Endodermal cell (in vitro differentiated cells): ENCODE measurements around the gene POMP. TPM values are rescaled to one million over a fixed set of nuclear protein-coding genes. Genes with fewer than 3 reads are reported as not detected.
A peak's percentile ranks its signal among the peaks of the same experiment; 100 is the strongest.

ENCODE experiments used
- DNase-seq: peaks from one replicate; pipeline ENCODE4 v3.0.0-alpha.2; 2017
- H3K27ac ChIP-seq: 2 replicates; pipeline ENCODE4 v1.5.1; 2013; ENCODE audit warnings: mild to moderate bottlenecking, low read depth, low read length, moderate library complexity
- H3K27me3 ChIP-seq: 2 replicates; pipeline ENCODE4 v1.6.1; 2013; ENCODE audit warnings: mild to moderate bottlenecking, low read length, moderate library complexity; ENCODE audit not compliant: insufficient read depth, control insufficient read depth, poor library complexity, severe bottlenecking
- H3K36me3 ChIP-seq: 2 replicates; pipeline ENCODE4 v1.7.0; 2013; ENCODE audit warnings: mild to moderate bottlenecking, low read length, moderate library complexity; ENCODE audit not compliant: control insufficient read depth, insufficient read depth
- H3K4me1 ChIP-seq: one replicate; pipeline ENCODE4 v1.7.0; 2013; ENCODE audit warnings: low read length; ENCODE audit not compliant: control insufficient read depth, insufficient read depth
- H3K4me3 ChIP-seq: 2 replicates; pipeline ENCODE4 v1.5.1; 2013; ENCODE audit warnings: mild to moderate bottlenecking, low read length, moderate library complexity
- H3K9ac ChIP-seq: 2 replicates; pipeline ENCODE4 v1.6.1; 2013; ENCODE audit warnings: mild to moderate bottlenecking, low read length, moderate library complexity; ENCODE audit not compliant: poor library complexity, severe bottlenecking; ENCODE audit errors: extremely low read depth
- H3K9me3 ChIP-seq: 2 replicates; pipeline ENCODE4 v1.6.1; 2013; ENCODE audit warnings: mild to moderate bottlenecking, low read length, moderate library complexity; ENCODE audit not compliant: control insufficient read depth
- H3K27ac Mint-ChIP-seq: 2 replicates; pipeline ENCODE4 v1.8.0; 2020; ENCODE audit warnings: mixed read lengths
- H3K27me3 Mint-ChIP-seq: 2 replicates; pipeline ENCODE4 v1.8.0; 2021; ENCODE audit warnings: mild to moderate bottlenecking, mixed read lengths; ENCODE audit not compliant: insufficient read depth
- H3K36me3 Mint-ChIP-seq: 2 replicates; pipeline ENCODE4 v1.8.0; 2020; ENCODE audit warnings: low read depth, mixed read lengths
- H3K4me1 Mint-ChIP-seq: 2 replicates; pipeline ENCODE4 v1.8.0; 2020; ENCODE audit warnings: mixed read lengths
- H3K4me3 Mint-ChIP-seq: 2 replicates; pipeline ENCODE4 v1.8.0; 2020; ENCODE audit warnings: mild to moderate bottlenecking, moderate library complexity, mixed read lengths
- H3K9me3 Mint-ChIP-seq: 2 replicates; pipeline ENCODE4 v1.8.0; 2020; ENCODE audit warnings: mild to moderate bottlenecking, mixed read lengths
- CTCF ChIP-seq: fragments of 200-600 bp; sonication (generic); conservative IDR thresholded peaks from 2 replicates; pipeline ENCODE4 v1.5.0; 2021; ENCODE audit warnings: antibody characterized with exemption, mild to moderate bottlenecking
- WGBS, 2 experiments: methylation state at CpG; one replicate each; pipeline versions ENCODE4 v1.1.5 to v1.1.7; 2013; ENCODE audit warnings: missing lambda C conversion rate in 2 of 2, mixed read lengths in 1 of 2; ENCODE audit not compliant: insufficient coverage in 1 of 2, insufficient read length in 1 of 2; 5-methylcytosine and 5-hydroxymethylcytosine counted together
- total RNA-seq, 2 donors: library from RNA; stranded (reverse); fragmentation: NEBNext Ultra II Directional in 1 of 2; extraction: Animal tissue kit (Norgen Biotek cat#: 25700) in 1 of 2; gene quantifications; 2 replicates in 1 of 2; 3 replicates in 1 of 2; pipeline ENCODE4 v1.2.1, GENCODE V29; 2021

The POMP gene
- total RNA-seq, 2 donors from 2014 or later = 88.8 to 95.4 TPM

- peaks cover 19% of the 10 kb centered on the region for H3K4me1 Mint-ChIP-seq
- peaks cover 30% of the 10 kb centered on the region for H3K36me3 ChIP-seq
- H3K9me3 Mint-ChIP-seq = no peaks in the 10 kb centered on the region
- peaks cover 10% of the 10 kb centered on the region for H3K4me1 ChIP-seq
- no peak overlapping the region for H3K9ac ChIP-seq
- H3K27me3 Mint-ChIP-seq = no peaks in the 10 kb centered on the region
- peaks cover 4% of the 10 kb centered on the region for H3K36me3 Mint-ChIP-seq
- H3K27ac Mint-ChIP-seq = no peak overlapping the region
- no peak for TF ChIP-seq CTCF
- H3K27me3 ChIP-seq = no peaks in the 10 kb centered on the region
- H3K4me3 Mint-ChIP-seq = no peak overlapping the region
- 100% methylated on average over 1 of the region's 1 CpG; no CpG with 5 or more reads in 1 of the 2 experiments for WGBS, 2 experiments
- H3K9me3 ChIP-seq = no peaks in the 10 kb centered on the region
- no peak overlapping the region for H3K4me3 ChIP-seq
- H3K27ac ChIP-seq = no peak overlapping the region
- DNase-seq = no peak
These were observed 40.3 kb downstream of the POMP start for GRCh38 chr13:28699246-28699645.

GRCh38 chr13:28704282-28704681, 45.4 kb downstream of the POMP start:
- no peak for TF ChIP-seq CTCF
- Mint-ChIP-seq H3K27ac (no peak overlapping the region), H3K4me3 (no peak overlapping the region), H3K36me3 (peaks cover 4% of the 10 kb centered on the region), H3K4me1 (peaks cover 15% of the 10 kb centered on the region), H3K27me3 (no peaks in the 10 kb centered on the region), H3K9me3 (no peaks in the 10 kb centered on the region)
- H3K9me3 ChIP-seq = no peaks in the 10 kb centered on the region
- H3K27me3 ChIP-seq = no peaks in the 10 kb centered on the region
- peaks cover 27% of the 10 kb centered on the region for H3K36me3 ChIP-seq
- H3K9ac ChIP-seq = no peak overlapping the region
- no peak overlapping the region for H3K27ac ChIP-seq
- H3K4me3 ChIP-seq = peak overlapping the region; percentile 38
- H3K4me1 ChIP-seq = peaks cover 15% of the 10 kb centered on the region
- DNase-seq = peak; percentile 81

- H3K4me1 Mint-ChIP-seq = peaks cover 15% of the 10 kb centered on the region
- Histone ChIP-seq H3K9ac (no peak overlapping the region), H3K36me3 (peaks cover 27% of the 10 kb centered on the region), H3K27me3 (no peaks in the 10 kb centered on the region), H3K27ac (no peak overlapping the region), H3K4me1 (peaks cover 15% of the 10 kb centered on the region), H3K4me3 (peak overlapping the region; percentile 38), H3K9me3 (no peaks in the 10 kb centered on the region)
- H3K27ac Mint-ChIP-seq = no peak overlapping the region
- no peak for TF ChIP-seq CTCF
- H3K36me3 Mint-ChIP-seq = peaks cover 4% of the 10 kb centered on the region
- H3K27me3 Mint-ChIP-seq = no peaks in the 10 kb centered on the region
- H3K4me3 Mint-ChIP-seq = no peak overlapping the region
- no peak for DNase-seq
- H3K9me3 Mint-ChIP-seq = no peaks in the 10 kb centered on the region
These were observed 46.0 kb downstream of the POMP start for GRCh38 chr13:28704919-28705318.
